ENCODE measurements around the gene B3GALNT2.

DNA sequence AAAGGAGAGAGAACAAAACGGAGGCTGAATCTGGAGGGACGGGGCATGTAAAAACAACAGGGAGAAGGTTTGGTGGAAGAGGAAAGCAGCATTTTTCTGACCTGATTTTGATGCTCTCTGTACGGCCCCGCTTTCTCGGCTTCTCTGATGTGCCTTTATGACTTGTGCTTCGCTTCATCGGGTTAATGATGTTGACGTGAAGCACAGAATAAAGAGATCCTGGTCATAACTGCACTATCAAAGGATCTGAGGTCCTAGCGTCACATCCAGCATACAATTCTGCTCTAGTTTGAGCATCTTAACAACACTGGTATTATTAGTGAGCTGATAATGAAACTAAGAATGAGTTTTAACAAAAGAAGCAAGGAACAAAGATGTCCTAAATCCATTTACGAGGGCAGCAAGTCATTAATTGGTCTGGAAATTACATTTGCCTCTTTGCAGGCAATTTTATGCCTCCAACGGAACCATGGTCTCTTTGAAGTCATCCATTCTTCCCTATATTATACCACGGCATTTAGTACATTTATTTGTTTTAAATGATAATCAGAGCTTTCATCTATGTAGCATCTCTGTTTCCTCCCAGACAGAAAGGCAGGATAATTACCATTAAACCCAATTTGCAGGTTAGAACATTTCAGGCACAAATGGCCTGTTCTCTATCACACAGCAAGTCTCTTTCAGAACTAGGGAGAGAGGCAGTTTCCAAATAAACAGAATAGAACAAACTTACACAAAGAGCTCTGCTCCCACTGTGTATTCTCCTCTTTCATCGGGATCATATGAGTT, 45.3 kb upstream of the B3GALNT2 start:
- TF ChIP-seq, protein P1, sequence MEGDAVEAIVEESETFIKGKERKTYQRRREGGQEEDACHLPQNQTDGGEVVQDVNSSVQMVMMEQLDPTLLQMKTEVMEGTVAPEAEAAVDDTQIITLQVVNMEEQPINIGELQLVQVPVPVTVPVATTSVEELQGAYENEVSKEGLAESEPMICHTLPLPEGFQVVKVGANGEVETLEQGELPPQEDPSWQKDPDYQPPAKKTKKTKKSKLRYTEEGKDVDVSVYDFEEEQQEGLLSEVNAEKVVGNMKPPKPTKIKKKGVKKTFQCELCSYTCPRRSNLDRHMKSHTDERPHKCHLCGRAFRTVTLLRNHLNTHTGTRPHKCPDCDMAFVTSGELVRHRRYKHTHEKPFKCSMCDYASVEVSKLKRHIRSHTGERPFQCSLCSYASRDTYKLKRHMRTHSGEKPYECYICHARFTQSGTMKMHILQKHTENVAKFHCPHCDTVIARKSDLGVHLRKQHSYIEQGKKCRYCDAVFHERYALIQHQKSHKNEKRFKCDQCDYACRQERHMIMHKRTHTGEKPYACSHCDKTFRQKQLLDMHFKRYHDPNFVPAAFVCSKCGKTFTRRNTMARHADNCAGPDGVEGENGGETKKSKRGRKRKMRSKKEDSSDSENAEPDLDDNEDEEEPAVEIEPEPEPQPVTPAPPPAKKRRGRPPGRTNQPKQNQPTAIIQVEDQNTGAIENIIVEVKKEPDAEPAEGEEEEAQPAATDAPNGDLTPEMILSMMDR (conservative IDR thresholded peaks at IDR 0.05; ENCODE audit: low read depth, low read length), result no peak
- TF ChIP-seq EZH2phosphoT487 (IDR thresholded peaks at IDR 0.05; ENCODE audit: borderline replicate concordance, low read length), result no peak

Data from PC-3 (cell line).